WTC11 (cell line): Measurements from ENCODE around the gene CD2BP2. TPM values are rescaled to one million over a fixed set of nuclear protein-coding genes. Genes with fewer than 3 reads are reported as not detected.

ENCODE experiments used
- ATAC-seq: fragments of 200-7000 bp; cut with Tn5 transposase; 2 replicates; pipeline ENCODE4 v1.10.0; 2021; ENCODE audit warnings: mild to moderate bottlenecking, moderate library complexity
- CTCF ChIA-PET: fragments of 300-600 bp; sonication (Branson Sonifier 250); formaldehyde crosslinking; loops from one replicate; lab custom pipeline; 2021; ENCODE audit warnings: antibody characterized with exemption; lab: Charles Lee
- POLR2A ChIA-PET: fragments of 350-600 bp; sonication (Branson Sonifier 250); formaldehyde crosslinking; loops from one replicate; lab custom pipeline; 2021; ENCODE audit warnings: antibody characterized with exemption; lab: Charles Lee
- DNase-seq: peaks from one replicate; pipeline ENCODE4 v3.0.0; 2021; ENCODE audit warnings: low spot score
- H3K27ac Mint-ChIP-seq: 2 replicates; pipeline ENCODE4 v1.8.0; 2021; ENCODE audit warnings: mixed read lengths
- H3K27me3 Mint-ChIP-seq: 2 replicates; pipeline ENCODE4 v1.8.0; 2021; ENCODE audit warnings: low read depth, mild to moderate bottlenecking, moderate library complexity, mixed read lengths
- H3K36me3 Mint-ChIP-seq: 2 replicates; pipeline ENCODE4 v1.8.0; 2021; ENCODE audit warnings: mixed read lengths
- H3K4me1 Mint-ChIP-seq: 2 replicates; pipeline ENCODE4 v1.8.0; 2022; ENCODE audit warnings: mixed read lengths
- H3K4me3 Mint-ChIP-seq: 2 replicates; pipeline ENCODE4 v1.8.0; 2021; ENCODE audit warnings: mild to moderate bottlenecking, moderate library complexity, mixed read lengths
- H3K9me3 Mint-ChIP-seq: 2 replicates; pipeline ENCODE4 v1.8.0; 2021; ENCODE audit warnings: mixed read lengths
- AFF4 ChIP-seq: sonication (generic); formaldehyde crosslinking; IDR thresholded peaks from 2 replicates; pipeline ENCODE4 v1.8.1; 2023; ENCODE audit warnings: mild to moderate bottlenecking, missing genetic modification reagents, borderline replicate concordance
- ARID4B ChIP-seq: sonication (generic); formaldehyde crosslinking; IDR thresholded peaks from 2 replicates; pipeline ENCODE4 v1.8.0; 2023; ENCODE audit warnings: missing genetic modification reagents, mild to moderate bottlenecking, borderline replicate concordance
- CBFB ChIP-seq: sonication (generic); formaldehyde crosslinking; IDR thresholded peaks from 2 replicates; pipeline ENCODE4 v1.8.1; 2022; ENCODE audit warnings: mild to moderate bottlenecking, low read depth, missing genetic modification reagents
- CREM ChIP-seq: sonication (generic); formaldehyde crosslinking; IDR thresholded peaks from 2 replicates; pipeline ENCODE4 v1.8.1; 2022; ENCODE audit warnings: mild to moderate bottlenecking, missing genetic modification reagents, moderate library complexity
- FOXP4 ChIP-seq: sonication (generic); formaldehyde crosslinking; IDR thresholded peaks from 2 replicates; pipeline ENCODE4 v1.8.0; 2022; ENCODE audit warnings: mild to moderate bottlenecking, missing genetic modification reagents
- GABPB1 ChIP-seq: sonication (generic); formaldehyde crosslinking; IDR thresholded peaks from 2 replicates; pipeline ENCODE4 v1.8.1; 2023; ENCODE audit warnings: mild to moderate bottlenecking, missing genetic modification reagents
- HMGA2 ChIP-seq: fragments of 250-450 bp; sonication (Bioruptor Pico); IDR thresholded peaks from 2 replicates; pipeline ENCODE4 v1.4.0; 2021; ENCODE audit warnings: mild to moderate bottlenecking, moderate library complexity
- MYBL2 ChIP-seq: sonication (generic); formaldehyde crosslinking; IDR thresholded peaks from 2 replicates; pipeline ENCODE4 v1.8.1; 2023; ENCODE audit warnings: mild to moderate bottlenecking, moderate library complexity, missing genetic modification reagents
- NFYB ChIP-seq: sonication (generic); formaldehyde crosslinking; conservative IDR thresholded peaks from 2 replicates; pipeline ENCODE4 v1.8.0; 2022; ENCODE audit warnings: low read depth, missing genetic modification reagents
- PRRX2 ChIP-seq: fragments of 250-450 bp; sonication (Bioruptor Pico); IDR thresholded peaks from 2 replicates; pipeline ENCODE4 v1.8.0; 2021; ENCODE audit warnings: mild to moderate bottlenecking
- RELA ChIP-seq: sonication (generic); formaldehyde crosslinking; IDR thresholded peaks from 2 replicates; pipeline ENCODE4 v1.8.1; 2022; ENCODE audit warnings: missing genetic modification reagents, mild to moderate bottlenecking, borderline replicate concordance
- SMAD3 ChIP-seq: sonication (generic); formaldehyde crosslinking; IDR thresholded peaks from 2 replicates; pipeline ENCODE4 v1.8.0; 2022; ENCODE audit warnings: missing genetic modification reagents, mild to moderate bottlenecking, borderline replicate concordance
- SMAD4 ChIP-seq: sonication (generic); formaldehyde crosslinking; IDR thresholded peaks from 2 replicates; pipeline ENCODE4 v1.8.0; 2022; ENCODE audit warnings: mild to moderate bottlenecking, missing genetic modification reagents
- SOX15 ChIP-seq: fragments of 250-450 bp; sonication (Bioruptor Pico); IDR thresholded peaks from 2 replicates; pipeline ENCODE4 v1.9.0; 2021; ENCODE audit warnings: mild to moderate bottlenecking
- SP1 ChIP-seq: sonication (generic); formaldehyde crosslinking; conservative IDR thresholded peaks from 2 replicates; pipeline ENCODE4 v1.8.1; 2022; ENCODE audit warnings: missing genetic modification reagents
- TP53 ChIP-seq: sonication (generic); formaldehyde crosslinking; IDR thresholded peaks from 2 replicates; pipeline ENCODE4 v1.8.1; 2023; ENCODE audit warnings: mild to moderate bottlenecking, missing genetic modification reagents
- ZNF219 ChIP-seq: sonication (generic); formaldehyde crosslinking; IDR thresholded peaks from 2 replicates; pipeline ENCODE4 v1.8.0; 2023; ENCODE audit warnings: missing genetic modification reagents, mild to moderate bottlenecking, borderline replicate concordance
- ZNF396 ChIP-seq: fragments of 250-450 bp; sonication (Bioruptor Pico); IDR thresholded peaks from 2 replicates; pipeline ENCODE4 v1.8.0; 2021; ENCODE audit warnings: mild to moderate bottlenecking, moderate library complexity, borderline replicate concordance
- ZNF416 ChIP-seq: fragments of 250-450 bp; sonication (Bioruptor Pico); IDR thresholded peaks from 2 replicates; pipeline ENCODE4 v1.9.0; 2021; ENCODE audit warnings: mild to moderate bottlenecking, inconsistent platforms
- ZNF425 ChIP-seq: fragments of 250-450 bp; sonication (Bioruptor Pico); conservative IDR thresholded peaks from 2 replicates; pipeline ENCODE4 v1.9.0; 2021; ENCODE audit warnings: mild to moderate bottlenecking
- total RNA-seq: library from RNA; stranded (reverse); gene quantifications from 3 replicates; pipeline ENCODE4 v1.2.3, GENCODE V29; 2021
- TF ChIP-seq, protein P1 (sequence below): sonication (generic); formaldehyde crosslinking; IDR thresholded peaks from 2 replicates; pipeline ENCODE4 v1.8.1; 2023; ENCODE audit warnings: mild to moderate bottlenecking, missing genetic modification reagents, moderate library complexity
- TF ChIP-seq, protein P2 (sequence below): sonication (generic); formaldehyde crosslinking; IDR thresholded peaks from 2 replicates; pipeline ENCODE4 v1.8.0; 2022; ENCODE audit warnings: mild to moderate bottlenecking, missing genetic modification reagents
- TF ChIP-seq, protein P3 (sequence below): sonication (generic); formaldehyde crosslinking; IDR thresholded peaks from 2 replicates; pipeline ENCODE4 v1.8.1; 2022; ENCODE audit warnings: low read depth, mild to moderate bottlenecking, moderate library complexity, missing genetic modification reagents, borderline replicate concordance

The CD2BP2 gene
- total RNA-seq, 1 experiment from 2014 or later, result 56.6 TPM

GRCh38 chr16:30349675-30350074, 5.4 kb downstream of the CD2BP2 start (continued):
- TF ChIP-seq AFF4 (CRISPR knock-in tag) (no peak), RELA (CRISPR knock-in tag) (no peak), ZNF396 (CRISPR knock-in tag) (no peak), TP53 (CRISPR knock-in tag) (no peak), MYBL2 (CRISPR knock-in tag) (no peak), ZNF219 (CRISPR knock-in tag) (no peak), CREM (no peak), FOXP4 (CRISPR knock-in tag) (no peak)
- TF ChIP-seq, protein P1, sequence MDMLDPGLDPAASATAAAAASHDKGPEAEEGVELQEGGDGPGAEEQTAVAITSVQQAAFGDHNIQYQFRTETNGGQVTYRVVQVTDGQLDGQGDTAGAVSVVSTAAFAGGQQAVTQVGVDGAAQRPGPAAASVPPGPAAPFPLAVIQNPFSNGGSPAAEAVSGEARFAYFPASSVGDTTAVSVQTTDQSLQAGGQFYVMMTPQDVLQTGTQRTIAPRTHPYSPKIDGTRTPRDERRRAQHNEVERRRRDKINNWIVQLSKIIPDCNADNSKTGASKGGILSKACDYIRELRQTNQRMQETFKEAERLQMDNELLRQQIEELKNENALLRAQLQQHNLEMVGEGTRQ (CRISPR knock-in tag), result no peak
- TF ChIP-seq, protein P2, sequence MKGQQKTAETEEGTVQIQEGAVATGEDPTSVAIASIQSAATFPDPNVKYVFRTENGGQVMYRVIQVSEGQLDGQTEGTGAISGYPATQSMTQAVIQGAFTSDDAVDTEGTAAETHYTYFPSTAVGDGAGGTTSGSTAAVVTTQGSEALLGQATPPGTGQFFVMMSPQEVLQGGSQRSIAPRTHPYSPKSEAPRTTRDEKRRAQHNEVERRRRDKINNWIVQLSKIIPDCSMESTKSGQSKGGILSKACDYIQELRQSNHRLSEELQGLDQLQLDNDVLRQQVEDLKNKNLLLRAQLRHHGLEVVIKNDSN, result no peak

GRCh38 chr16:30348929-30349328, 6.2 kb downstream of the CD2BP2 start:
- ChIA-PET POLR2A (no interaction called here), CTCF (no interaction called here)
- H3K9me3 Mint-ChIP-seq, result no peaks in the 10 kb centered on the region
- no peaks in the 10 kb centered on the region for H3K27me3 Mint-ChIP-seq
- DNase-seq (no peak), ATAC-seq (no peak)
- H3K27ac Mint-ChIP-seq, result no peak overlapping the region
- H3K36me3 Mint-ChIP-seq, result peaks cover 26% of the 10 kb centered on the region
- H3K4me1 Mint-ChIP-seq, result no peaks in the 10 kb centered on the region
- no peak overlapping the region for H3K4me3 Mint-ChIP-seq
- TF ChIP-seq CBFB (CRISPR knock-in tag) (no peak), SMAD4 (no peak), HMGA2 (CRISPR knock-in tag) (no peak), RELA (CRISPR knock-in tag) (no peak), SMAD3 (CRISPR knock-in tag) (no peak), SP1 (CRISPR knock-in tag) (no peak), ARID4B (no peak), SOX15 (CRISPR knock-in tag) (no peak), PRRX2 (CRISPR knock-in tag) (no peak), MYBL2 (CRISPR knock-in tag) (no peak), GABPB1 (CRISPR knock-in tag) (no peak), ZNF425 (CRISPR knock-in tag) (no peak), ZNF416 (CRISPR knock-in tag) (no peak), NFYB (no peak)
- TF ChIP-seq, protein P3, sequence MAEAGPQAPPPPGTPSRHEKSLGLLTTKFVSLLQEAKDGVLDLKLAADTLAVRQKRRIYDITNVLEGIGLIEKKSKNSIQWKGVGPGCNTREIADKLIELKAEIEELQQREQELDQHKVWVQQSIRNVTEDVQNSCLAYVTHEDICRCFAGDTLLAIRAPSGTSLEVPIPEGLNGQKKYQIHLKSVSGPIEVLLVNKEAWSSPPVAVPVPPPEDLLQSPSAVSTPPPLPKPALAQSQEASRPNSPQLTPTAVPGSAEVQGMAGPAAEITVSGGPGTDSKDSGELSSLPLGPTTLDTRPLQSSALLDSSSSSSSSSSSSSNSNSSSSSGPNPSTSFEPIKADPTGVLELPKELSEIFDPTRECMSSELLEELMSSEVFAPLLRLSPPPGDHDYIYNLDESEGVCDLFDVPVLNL, result no peak
